ENCODE data around the gene VPS18. TPM values are rescaled to one million over a fixed set of nuclear protein-coding genes. Genes with fewer than 3 reads are reported as not detected.

The VPS18 gene
- total RNA-seq, 1 donor from 2014 or later, result 33.5 TPM

DNA sequence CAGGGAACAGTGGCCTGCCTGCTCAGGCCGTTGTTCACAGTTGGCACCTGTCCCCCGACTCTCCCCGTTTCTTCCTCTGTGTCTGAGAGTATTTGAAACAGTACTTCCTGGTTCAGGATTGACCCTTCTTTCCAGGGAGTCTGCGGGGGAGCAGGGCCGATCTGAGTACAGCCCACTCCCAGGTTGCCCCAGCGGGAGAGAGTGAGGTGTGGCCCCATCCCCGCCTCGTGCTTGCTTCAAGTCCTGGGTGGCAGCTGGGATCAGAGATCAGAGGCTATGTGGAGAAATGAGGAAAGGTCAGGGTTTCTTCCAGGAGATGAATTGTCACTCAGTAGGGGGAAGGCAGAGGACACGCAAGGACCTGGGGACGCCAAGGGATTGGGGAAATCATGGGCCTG, 28.4 kb downstream of the VPS18 start:
- Mint-ChIP-seq H3K36me3 (ENCODE audit: unreplicated experiment) (no peaks in the 10 kb centered on the region), H3K4me3 (ENCODE audit: unreplicated experiment) (no peak overlapping the region), H3K27me3 (ENCODE audit: unreplicated experiment) (peaks cover 29% of the 10 kb centered on the region), H3K27ac (ENCODE audit: unreplicated experiment) (no peak overlapping the region), H3K4me1 (ENCODE audit: low read depth, unreplicated experiment) (peaks cover 24% of the 10 kb centered on the region), H3K9me3 (ENCODE audit: unreplicated experiment) (peaks cover 26% of the 10 kb centered on the region)
- TF ChIP-seq, protein P1, sequence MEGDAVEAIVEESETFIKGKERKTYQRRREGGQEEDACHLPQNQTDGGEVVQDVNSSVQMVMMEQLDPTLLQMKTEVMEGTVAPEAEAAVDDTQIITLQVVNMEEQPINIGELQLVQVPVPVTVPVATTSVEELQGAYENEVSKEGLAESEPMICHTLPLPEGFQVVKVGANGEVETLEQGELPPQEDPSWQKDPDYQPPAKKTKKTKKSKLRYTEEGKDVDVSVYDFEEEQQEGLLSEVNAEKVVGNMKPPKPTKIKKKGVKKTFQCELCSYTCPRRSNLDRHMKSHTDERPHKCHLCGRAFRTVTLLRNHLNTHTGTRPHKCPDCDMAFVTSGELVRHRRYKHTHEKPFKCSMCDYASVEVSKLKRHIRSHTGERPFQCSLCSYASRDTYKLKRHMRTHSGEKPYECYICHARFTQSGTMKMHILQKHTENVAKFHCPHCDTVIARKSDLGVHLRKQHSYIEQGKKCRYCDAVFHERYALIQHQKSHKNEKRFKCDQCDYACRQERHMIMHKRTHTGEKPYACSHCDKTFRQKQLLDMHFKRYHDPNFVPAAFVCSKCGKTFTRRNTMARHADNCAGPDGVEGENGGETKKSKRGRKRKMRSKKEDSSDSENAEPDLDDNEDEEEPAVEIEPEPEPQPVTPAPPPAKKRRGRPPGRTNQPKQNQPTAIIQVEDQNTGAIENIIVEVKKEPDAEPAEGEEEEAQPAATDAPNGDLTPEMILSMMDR (IDR thresholded peaks at IDR 0.05; ENCODE audit: partially characterized antibody, unreplicated experiment), result no peak
- no peak for DNase-seq

DNA sequence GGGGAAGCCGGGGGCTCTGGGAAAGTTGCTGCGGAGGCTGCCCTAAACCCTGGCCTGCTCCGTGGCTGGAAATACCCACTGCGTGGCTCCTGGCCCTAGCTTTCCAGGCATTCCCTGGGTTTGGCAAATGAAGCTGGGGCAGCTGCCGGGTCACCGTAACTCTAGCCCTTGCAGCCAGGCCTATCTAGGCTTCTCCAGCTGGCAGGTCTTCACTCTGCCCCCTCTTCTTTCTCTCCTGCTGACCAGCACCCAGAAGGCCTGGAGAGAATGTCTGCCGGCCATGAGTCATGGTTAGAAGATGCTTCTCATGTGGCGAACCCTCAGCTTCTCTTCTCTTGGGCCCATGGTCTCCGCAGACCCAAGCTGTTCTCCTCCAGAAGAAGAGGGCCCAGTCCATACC, 29.3 kb downstream of the VPS18 start:
- Mint-ChIP-seq H3K27ac (ENCODE audit: unreplicated experiment) (no peak overlapping the region), H3K4me3 (ENCODE audit: unreplicated experiment) (no peak overlapping the region), H3K27me3 (ENCODE audit: unreplicated experiment) (peaks cover 29% of the 10 kb centered on the region), H3K4me1 (ENCODE audit: low read depth, unreplicated experiment) (peaks cover 21% of the 10 kb centered on the region), H3K36me3 (ENCODE audit: unreplicated experiment) (no peaks in the 10 kb centered on the region), H3K9me3 (ENCODE audit: unreplicated experiment) (peaks cover 26% of the 10 kb centered on the region)
- TF ChIP-seq, protein P1 (IDR thresholded peaks at IDR 0.05; ENCODE audit: partially characterized antibody, unreplicated experiment), result no peak
- DNase-seq, result no peak

DNA sequence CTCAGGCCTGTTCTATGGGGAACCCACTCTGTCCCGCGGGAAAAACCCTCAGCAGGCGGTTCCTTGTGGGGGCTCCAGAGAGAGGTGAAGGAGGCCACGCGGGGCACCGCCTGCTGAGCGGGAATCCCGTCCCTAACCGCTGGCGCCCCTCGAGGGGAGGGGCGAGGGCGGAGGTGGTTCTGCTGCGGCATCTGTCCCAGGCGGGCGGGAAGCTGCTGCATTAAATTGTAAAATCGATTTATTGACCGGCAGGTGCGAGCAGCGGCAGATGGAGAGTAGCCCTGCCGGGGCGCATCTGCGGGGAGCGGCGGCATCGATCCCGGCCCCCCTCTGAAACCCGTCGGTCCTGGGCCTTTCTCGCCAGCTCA, 31.2 kb downstream of the VPS18 start:
- peaks cover 28% of the 10 kb centered on the region for H3K9me3 Mint-ChIP-seq (ENCODE audit: unreplicated experiment)
- H3K27me3 Mint-ChIP-seq (ENCODE audit: unreplicated experiment), result peaks cover 26% of the 10 kb centered on the region
- peaks cover 21% of the 10 kb centered on the region for H3K4me1 Mint-ChIP-seq (ENCODE audit: low read depth, unreplicated experiment)
- H3K27ac Mint-ChIP-seq (ENCODE audit: unreplicated experiment), result peak overlapping the region; percentile 78
- H3K4me3 Mint-ChIP-seq (ENCODE audit: unreplicated experiment), result no peak overlapping the region
- no peaks in the 10 kb centered on the region for H3K36me3 Mint-ChIP-seq (ENCODE audit: unreplicated experiment)
- peak; percentile 87 for DNase-seq
- TF ChIP-seq, protein P1 (IDR thresholded peaks at IDR 0.05; ENCODE audit: partially characterized antibody, unreplicated experiment), result no peak

DNA sequence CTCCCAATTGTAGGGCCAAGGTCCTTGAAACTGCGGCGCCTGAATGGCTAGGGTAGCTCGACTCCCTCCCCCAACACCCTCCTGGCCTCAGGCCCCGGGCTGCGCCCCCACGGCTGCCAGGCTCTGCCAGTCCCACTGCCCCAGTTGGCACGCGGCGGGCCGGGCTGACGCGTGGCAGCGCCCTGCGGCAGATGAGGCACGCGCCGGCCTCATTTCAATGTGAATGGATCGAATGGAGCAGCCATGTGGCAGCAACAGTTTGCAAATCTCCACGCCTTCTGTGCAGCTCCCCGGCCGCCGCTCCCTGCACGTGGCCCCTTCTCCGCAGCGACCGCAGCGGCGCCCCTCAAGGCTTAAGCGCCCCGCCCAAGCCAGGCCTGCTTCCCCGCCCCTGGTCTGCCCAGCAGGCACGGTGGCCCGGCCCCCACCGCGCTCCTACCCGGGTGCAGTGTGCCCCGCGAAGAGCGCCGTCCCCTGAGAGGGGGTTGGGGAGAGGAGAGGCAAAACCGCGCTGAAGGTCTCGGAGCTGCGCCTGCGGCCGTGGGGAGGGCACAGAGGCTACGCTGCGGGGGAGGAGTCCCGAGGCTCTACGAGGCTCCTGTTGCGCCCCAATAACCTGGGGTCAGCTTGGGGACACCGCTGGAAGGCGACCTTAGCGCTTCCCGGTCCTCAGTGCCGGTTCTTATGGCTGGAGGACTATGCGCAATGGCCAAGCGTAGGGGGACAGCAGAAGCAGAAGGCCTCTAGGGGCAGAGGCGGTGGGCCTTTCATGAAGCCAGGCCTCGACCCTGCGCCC, 31.8 kb downstream of the VPS18 start:
- H3K27me3 Mint-ChIP-seq (ENCODE audit: unreplicated experiment), result peaks cover 27% of the 10 kb centered on the region
- peaks cover 28% of the 10 kb centered on the region for H3K9me3 Mint-ChIP-seq (ENCODE audit: unreplicated experiment)
- H3K4me3 Mint-ChIP-seq (ENCODE audit: unreplicated experiment), result peak overlapping the region; percentile 84
- H3K4me1 Mint-ChIP-seq (ENCODE audit: low read depth, unreplicated experiment), result peaks cover 24% of the 10 kb centered on the region
- TF ChIP-seq, protein P1 (IDR thresholded peaks at IDR 0.05; ENCODE audit: partially characterized antibody, unreplicated experiment), result no peak
- peak overlapping the region; percentile 92 for H3K27ac Mint-ChIP-seq (ENCODE audit: unreplicated experiment)
- no peaks in the 10 kb centered on the region for H3K36me3 Mint-ChIP-seq (ENCODE audit: unreplicated experiment)
- peak; percentile 82 for DNase-seq
